Measurements from ENCODE around the gene RAPGEF3.

The RAPGEF3 gene

DNA sequence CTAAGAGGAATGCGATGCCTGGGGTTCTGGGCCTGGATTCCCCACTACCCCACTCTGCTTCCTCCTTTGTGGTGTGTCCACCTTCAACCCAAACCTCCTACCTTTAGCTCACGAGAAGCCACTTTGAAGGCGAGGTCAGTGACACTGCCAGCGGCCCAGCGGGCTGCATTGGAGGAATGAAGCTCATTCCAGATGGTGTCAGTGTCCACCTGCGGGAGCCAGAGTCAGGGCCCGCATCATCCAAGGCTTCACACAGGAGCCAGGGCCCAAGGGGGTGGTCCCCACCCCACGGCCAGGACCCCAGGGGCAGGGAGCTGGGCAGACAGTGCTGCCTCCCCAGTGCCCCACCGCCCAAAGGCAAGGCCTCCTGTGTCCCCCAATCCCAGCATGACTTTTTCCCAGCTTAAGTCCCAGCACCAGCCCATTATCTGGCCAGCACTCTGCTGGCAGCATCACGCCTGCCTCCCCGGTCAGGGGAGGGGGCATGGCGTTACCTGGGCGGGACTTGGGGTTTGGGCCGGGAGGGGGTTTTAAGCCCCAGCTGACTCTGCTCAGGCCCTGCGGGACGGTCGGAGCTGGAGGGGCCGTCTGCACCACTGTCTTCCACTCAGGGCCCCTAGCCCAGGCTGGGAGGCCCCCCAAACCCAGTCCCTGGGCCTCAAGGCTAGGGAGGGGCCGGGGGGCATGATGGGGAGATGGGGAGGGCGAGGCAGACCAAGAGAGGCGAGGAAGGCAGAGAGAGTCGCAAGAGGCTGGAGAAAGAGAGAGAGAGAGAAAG is 31.2 kb upstream of the RAPGEF3 start:
- DNase-seq, result no peak

DNA sequence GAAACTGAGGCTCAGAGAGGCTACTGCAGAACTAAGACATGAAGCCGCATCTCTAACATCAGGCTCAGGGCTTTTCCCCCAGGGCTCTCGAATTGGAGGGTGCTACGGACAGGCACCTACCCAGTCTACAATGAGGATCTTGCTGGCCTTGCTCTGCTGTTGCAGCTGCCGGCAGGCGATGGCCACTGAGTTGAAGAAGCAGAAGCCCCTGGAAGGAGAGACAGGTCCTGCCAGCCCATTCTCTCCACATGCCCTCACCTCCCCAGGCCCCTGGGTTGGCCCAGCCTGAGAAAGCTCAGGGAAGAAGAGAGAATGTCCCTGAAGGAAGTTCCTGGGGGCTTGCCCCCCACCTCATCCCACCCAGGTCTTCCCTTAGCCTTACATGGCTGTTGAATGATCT is 30.5 kb upstream of the RAPGEF3 start:
- no peak for DNase-seq

DNA sequence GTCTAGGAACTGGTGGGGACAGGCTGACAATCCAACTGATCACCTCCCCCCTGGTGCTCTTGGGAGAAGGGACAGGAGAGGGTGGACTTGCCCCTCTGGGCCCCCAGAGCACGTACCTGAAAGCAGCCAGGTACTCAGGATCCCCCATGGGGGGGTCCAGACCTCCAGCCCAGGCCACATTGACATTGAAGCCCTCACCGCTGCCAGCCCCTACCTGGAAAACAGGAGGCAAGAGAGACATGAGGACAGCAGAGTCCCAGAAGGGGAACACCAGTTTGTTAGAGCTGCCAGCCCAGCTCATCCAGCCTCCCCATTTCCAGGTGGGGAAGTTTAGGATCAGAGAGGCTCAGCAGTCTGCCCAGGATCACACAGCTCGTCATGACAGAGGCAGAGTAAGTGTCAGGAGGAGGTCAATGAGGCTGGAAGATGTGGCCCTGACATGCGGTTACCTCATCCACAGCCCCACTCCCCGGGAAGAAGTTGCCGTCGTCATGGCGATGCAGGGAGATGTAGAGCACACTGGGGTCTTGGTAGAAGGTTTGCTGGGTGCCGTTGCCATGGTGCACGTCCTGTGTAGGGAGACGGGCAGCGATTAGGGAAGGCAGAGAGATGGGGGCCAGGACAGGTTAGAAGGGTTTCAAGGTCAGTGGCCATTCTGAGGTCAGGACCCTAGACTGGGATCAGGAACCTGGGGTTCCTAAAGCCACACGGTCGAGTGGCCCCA is 29.1 kb upstream of the RAPGEF3 start:
- DNase-seq, result no peak

DNA sequence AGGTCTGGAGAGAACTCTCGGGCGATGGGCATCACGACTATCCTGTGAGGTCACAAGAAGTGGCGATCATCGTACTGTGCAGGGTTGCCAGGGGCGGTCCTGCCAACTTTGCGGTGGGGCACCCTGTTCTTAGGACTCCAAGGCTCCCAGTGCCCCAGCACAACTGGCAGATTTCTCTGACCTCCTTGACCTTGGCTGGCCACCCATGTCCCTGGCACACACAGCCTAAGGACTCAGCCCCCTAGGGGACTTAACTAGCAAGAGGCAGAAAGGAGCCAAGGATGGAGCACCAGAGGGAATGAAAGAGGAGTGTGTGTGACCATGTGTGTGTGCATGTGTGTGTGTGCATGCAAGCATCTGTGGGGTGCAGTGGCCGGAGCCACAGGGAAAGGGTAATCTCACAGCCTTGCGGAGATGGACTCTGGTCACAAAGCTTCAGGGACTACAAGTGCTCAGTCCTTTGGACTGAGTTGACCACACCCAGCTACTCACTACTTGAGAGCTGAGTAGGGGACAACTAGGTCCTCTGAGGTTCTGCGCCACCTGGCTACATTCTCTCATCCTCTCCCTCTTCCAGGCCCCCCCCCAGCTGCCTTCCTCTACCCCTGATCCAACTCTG is 28.1 kb upstream of the RAPGEF3 start:
- DNase-seq, result no peak

DNA sequence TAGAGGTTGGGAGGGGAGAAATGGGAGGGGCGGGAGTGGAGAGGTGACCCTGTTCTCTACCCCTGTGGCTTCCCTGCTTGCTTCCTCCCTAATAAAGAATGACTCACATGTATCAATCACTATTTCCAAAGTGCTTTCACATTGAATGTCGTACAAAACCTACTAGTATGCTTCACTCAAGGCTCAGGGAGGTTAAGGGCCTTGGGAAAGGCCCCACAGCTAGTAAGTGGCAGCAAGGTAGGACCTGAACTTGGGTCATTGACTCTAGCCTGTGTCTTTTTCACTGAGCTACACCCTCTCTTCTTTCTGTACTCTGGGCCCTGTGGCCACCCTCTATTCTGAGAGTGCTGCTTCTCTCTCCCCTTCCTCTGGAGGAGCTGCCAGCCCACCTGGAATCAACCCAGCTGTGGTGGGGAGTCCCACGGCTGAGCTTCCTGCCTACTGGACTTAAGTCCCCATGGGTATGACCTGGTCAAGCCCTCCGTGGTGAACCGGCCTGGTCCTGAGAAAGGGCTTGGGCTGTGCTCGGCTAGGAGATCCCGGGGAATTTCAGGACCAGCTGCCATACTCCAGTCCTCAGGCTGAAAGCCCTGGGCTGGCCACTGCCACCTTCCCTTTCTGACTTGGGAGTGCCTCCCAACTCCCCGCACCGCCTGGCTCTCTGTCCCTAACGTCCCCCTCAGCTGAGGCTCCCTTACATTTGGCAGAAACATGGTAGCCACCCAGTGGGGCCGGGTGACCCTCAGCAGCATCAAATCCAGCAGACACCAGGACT is 27.4 kb upstream of the RAPGEF3 start:
- DNase-seq, result no peak

DNA sequence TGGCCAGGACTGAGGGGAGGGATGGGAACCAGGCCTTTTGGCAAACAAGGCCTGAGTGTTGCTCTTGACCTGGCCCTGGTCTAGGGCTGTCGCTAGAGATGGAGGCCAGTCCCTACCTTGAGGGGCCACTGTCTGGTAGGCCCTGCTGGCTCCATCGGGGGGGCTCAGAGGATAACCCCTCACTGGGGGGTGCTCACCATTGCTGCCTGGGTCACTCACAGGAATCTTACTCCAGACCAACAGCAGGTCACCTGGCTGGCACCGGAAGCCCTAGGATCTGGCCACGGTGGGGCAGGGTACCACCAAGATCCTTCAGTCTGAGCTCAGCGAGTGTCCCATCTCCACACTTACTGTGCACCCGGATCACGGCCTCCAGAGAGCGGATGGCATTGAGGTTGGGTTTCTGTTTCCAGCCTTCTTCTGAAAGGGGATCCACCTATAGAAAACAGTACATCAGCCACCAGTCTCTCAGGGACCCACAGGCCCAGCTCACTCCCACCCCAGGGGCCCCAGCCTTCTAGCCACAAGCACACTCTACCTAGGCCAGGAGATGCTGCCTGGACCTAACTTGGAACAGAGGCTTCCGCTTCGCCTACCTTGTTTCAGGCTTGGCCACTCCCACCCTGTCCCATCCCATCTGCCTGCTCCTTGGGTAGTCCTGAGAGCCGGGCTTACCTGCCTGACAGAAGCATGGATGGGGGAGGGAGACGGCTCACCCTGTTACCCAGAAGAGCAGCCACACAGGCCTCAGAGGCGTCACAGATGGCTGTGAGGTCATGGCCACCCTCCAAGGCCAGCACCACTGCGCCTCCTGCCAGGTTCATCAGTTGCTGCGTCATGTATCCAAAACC is 26.6 kb upstream of the RAPGEF3 start:
- DNase-seq, result no peak

DNA sequence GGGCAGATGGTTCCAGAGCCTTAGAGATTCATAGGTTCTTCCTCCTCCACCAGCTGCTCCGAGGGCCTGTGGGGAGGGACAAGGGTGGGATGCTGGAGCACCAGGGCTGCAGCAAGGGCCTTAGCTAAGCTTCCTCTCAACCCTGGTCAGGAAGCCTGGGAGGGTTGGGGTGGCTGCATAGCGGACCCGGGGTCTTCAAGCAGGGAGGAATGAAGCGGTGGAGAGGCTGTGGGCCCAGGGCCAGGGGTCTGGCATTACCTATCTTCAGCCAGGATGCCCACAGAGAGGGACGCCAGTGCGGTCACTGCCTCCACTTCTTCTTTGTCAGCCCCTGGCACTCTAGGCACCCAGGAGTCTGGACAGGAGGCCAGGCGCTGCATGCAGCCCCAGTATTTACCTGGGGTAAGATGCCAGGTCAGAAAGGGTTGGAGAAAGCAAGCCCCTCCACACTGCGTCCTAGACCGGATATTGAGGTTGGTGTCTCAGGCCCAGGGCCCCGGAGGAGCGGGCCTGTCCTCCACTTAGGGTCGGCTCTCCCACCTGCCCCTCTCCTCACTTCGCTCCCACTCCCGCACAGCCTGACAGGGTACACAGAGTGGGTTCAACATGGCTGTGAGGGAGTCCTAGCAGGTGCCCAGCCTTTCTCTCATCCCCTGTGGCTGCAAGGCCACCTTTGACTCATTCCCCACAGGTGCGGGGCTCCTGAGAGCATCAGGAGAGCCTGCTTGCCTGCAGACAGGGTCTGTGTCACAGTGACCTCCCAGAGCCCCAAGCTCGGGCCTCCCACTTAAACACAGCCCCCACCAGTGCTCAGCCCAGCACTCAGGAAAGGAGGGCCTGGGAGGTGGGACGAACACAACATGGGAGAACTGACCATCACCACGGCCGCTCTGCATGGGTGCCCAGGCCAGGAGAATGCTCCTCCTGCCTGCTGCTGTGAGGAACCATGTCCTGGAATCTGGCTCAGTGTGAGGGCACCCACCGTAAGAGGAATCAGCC is 25.4 kb upstream of the RAPGEF3 start:
- DNase-seq, result no peak

DNA sequence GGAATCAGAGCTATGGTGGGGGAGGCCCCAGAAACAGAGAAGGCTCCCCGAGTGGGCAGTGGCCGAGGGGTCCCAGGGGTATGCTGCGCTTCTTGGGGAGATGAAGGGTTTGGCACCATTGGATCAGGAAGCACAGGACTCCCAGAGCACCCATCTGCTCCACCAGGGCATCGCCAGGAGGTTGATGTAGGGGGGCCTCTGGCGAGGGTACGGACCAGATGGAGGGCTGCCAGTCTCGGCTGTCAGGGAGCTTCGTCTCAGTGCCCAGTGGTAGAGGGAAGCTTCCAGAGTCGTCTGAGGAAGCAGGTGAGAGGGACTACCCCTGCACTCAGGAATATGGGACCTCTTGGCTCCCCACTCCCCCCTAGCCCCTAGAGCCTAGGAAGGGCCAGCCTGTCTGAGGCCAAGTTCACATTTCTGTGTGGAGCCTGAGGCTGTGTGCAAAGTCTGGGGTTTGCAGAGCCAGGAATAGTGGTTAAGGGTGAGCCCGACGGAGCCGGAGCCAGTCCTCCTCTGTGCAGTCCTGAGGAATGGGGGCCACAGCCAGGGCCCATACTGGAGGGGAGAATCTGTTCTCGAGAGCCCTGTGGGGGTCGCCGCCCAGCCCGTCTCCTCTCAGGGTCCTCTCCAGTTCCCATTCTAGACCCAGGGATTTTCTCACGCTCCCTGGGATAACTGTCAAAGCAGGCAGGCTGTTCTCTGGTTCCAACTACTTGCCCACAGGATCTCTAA is 24.5 kb upstream of the RAPGEF3 start:
- DNase-seq, result no peak

DNA sequence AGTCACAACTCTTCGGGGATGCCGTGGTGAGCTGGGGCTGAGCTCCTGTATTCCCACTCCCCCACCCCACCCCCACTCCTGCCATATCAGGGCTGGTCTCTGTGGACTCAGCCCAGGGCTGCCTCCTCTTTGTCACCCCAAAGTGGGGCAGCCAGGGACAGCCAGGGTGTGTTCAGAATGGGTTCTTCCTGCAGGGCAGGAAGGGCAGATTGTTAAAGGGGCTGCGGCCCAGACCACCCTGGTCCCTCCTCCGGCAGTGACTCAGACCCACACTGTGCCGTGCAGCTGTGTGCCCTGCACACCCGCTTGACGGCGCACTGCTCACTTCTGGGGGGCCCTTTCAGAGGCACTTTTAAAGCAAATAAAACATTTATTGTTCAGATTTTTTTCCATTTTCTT is 23.7 kb upstream of the RAPGEF3 start:
- no peak for DNase-seq

DNA sequence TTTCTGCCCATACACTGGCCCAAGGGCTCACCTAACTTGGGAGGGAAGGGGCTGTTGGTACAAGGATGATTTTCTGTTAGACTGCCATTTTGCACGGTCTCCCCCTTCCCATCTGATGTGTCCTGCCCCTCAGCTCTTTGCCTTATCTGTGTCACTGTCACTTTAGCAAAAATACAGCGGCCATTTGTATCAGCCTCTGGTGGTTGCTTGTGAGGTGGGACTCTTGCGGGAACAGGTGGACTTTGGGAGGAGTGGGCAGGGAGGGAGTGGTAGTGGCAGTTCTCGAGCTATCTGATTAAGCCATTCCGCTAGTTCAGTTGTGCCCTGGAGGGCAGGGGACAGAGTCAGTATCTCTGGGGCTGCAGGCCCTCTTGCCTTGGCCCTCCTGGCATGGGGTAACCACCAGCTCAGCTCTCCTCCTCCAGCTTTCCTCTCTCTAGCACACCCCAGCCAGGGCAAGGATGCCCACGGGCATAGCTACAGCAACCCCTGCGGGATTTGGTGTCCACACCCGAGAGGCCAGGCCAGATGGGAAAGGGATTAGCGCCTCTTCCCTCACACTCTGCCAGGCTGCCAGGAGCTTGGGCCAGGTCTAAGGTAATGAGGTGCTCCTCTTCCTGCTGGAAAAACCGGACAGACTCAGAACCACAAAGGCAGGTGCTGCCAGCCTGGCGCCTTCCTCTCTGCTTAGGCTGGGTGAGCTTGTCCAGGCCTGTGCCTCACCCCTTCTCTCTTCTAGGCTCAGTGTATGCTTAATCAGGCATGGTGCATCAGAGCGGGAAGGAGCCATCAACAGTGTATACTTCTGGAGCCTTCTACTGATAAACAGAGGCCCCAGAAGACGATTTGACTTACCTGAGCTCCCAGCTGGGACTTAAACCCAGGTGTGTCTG is 23.0 kb upstream of the RAPGEF3 start:
- peak; percentile 55 for DNase-seq

DNA sequence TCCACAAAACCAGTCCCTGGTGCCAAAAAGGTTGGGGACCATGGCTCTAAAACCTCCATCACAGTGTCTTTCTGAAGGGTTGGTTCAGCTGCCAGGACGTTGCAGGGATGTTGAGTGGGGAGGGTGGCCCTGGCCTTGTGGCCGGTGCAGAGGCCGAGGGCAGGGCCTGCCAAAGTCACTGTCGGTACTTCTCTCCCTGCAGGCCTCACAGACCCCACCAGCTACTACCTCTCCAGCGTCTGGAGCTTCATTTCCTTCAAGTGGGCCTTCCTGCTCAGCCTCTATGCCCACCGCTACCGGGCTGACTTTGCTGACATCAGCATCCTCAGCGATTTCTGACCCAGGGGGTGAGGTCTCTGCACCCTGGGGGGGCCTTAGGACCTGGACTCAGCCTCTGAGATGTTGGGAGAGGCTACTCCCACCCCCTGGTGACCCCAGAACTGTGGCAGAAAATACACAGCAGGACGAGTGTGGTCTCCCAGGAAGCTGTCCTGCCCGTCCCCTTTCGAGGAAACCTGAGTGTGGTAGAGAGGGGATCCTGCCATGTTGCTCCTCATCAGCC is 21.3 kb upstream of the RAPGEF3 start:
- DNase-seq, result no peak

DNA sequence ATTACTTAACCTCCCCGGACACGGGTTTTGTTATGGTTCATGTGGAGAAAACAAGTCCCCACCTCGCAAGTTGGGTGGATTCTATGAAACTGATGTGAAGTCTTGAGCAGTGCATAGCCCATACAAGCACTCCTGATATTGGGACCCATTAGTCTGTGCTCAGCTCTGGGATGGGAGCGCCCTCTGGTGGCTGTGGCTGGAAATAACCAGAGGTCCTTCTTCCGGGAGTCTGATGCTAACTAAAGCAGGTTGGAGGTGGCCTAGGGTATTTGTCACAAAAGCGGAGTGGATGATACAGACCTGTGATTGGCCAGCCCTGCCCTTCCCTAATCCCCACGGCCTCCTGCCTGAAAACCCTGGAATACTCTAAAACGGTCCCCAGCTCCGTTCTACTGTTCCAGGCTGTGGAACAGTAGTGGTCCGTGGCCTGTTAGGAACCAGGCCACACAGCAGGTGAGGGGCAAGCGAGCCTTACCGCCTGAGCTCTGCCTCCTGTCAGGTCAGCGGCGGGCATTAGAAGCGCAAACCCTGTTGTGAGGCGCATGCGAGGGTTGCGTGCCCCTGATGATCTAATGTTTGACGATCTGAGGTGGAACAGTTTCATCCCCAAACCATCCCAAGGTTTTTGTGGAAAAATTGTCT is 20.7 kb upstream of the RAPGEF3 start:
- peak; percentile 32 for DNase-seq

DNA sequence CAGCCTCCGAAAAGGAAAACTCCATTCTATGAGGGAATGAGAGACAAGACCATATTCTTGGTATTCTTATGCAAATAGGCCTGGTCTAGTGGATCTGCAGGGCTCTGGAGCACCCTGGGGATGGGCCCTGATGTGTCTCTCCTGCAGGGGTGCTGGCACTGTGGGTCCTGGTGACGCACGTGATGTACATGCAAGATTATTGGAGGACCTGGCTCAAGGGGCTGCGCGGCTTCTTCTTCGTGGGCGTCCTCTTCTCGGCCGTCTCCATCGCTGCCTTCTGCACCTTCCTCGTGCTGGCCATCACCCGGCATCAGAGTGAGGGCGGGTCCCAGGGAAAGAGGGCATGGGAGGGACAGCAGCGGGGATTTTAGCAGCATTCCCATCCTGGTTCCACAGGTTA is 20.2 kb upstream of the RAPGEF3 start:
- DNase-seq, result no peak

DNA sequence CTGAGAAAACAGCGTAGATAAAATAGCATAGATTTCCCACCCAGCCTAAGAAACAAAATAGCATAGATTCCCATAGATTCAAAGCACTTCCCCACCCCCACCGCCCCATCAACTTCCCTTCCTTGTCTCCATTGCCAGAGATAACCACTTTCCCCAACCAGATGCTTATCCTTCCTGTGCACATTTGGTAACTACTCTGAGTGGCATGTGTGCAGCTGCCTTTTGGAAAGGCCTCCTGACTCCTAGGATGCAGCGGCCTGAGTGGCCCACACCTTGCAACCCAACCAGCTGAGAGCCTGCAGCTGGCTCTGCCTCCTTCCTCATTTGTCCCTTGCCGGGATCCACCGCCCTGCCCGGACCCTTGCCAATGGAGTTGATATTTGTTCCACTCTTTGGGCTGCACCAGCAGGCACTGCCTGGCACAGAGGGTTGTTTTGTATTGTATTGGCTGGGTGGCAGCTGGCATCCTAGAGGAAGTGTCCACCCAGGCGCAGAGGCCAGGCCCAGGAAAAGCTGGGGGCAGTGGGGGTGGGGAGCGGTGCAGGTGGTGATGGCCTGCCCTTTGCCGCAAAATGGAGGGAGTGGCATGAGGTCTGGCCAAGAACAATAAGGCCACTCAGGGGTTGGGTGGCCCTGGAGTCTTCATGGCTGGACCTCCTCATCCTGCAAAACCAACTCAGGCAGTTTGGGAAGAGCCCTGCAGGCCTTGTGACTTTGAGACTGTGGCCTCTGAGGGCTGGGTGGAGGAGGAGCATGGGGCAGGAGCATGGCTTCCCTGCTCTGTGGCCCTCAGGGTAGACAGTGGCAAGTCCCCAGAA is 19.3 kb upstream of the RAPGEF3 start:
- DNase-seq, result no peak

DNA sequence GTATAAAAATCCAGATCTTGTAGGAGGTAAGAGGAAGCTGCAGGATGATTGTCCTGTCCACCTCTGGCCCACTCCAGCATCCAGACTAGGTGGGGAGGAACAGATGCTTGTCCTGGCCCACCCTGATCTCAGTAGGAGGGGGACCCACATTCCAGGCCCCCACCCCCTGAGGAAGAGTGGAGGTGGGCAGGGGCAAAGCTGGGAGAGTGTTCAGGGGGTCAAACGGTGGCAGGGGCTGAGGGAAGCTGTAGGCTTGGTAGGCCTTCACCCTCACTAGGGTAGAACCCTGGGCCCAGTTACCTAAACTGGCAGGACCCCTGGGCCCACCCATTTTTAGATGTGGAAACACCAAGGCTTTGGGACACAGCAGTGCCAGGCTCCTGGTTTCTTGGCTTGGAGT is 18.5 kb upstream of the RAPGEF3 start:
- DNase-seq, result no peak

DNA sequence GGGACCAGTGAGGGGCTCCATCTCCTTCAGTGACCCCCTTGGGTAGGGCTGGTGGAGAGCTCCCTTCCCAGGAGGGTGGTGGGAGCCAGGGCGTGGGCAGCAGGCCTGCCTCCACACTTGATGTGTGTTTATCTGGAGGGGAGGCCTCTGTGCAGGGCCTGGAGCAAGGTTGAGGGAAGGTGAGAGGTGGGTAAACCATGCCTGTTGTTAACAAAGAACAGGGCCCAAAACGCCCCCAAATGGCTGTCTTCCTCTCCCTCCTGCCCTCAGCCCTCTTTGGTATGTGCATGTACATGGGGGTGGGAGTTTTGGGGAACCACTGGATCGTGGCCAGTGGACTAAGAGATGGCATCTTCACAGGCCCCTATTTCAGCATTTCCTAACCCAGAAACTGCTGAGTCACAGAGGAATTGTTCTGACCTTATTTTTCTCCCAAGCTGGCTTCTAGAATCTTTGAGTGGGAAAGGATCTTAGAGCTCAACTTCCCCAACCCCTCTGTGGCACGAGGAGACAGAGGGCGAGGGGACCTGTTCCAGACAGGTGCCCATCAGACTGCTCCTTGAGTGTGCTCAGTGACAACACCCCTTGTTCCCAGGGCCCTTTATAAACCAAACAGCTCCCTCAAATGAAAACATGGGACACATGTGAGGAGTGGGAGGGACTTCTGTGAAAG is 17.9 kb upstream of the RAPGEF3 start:
- no peak for DNase-seq

All from NCI-H510A (cell line).